Midbrain (tissue), 1 donor: ENCODE data around the gene CMIP.

Source experiments
- DNase-seq: peaks from one replicate; lab custom pipeline; 2025; lab: John Stamatoyannopoulos, UW

The CMIP gene

DNA sequence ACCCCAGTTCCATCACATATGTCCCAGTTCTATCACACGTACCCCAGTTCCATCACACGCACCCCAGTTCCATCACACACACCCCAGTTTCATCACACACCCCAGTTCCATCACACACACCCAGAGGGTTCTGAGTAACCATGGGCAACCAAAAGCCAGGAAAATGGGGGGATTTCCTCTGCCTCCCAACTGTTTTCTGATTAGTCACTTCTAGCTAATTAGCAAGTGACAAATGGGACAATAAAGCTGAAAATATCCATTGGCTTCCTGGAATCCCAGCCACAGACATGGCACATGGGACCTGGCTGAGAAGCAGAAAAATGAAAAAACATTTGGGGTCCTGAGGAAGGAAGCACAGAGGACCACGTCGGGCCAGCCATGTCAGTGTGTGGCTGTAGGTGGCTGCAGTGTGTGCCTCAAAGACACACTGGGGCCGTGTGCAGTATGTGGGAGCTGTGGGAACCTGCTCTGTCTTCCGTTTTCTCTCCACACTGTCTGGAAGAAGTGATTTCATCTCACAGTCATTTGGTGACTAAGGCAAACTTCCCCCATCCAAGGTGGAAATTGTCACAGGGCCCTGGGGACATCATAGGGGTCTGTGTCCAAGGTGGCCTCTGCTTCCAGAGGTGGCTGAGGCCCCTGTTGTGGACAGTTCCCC, 106.7 kb downstream of the CMIP start:
- no peak for DNase-seq

DNA sequence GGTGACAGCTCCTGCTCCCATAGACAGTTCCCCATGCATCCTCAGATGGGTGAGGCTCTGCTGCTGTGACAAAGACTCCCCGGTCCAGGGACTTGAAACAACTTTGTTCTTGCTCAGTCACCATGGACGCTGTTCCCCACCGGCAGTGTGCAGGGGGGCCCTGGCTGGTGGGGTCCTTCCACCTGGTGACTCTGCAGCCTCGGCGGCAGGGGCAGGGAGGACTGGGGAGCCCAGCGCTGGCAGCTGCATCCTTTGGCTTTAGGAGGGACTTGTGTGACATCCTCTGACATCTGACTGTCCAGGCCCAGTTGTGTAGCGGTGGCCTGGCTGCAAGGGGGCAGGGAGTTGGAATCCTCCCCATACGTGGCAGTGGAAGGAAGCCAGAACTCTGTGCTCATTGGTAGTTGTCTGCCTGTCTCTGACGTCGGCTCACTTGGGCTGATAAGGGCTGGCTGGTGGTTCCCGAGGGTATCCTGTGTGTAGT, 107.3 kb downstream of the CMIP start:
- no peak for DNase-seq

- DNase-seq: no peak
These were observed 108.1 kb downstream of the CMIP start for GRCh38 chr16:81552743-81553079.

DNA sequence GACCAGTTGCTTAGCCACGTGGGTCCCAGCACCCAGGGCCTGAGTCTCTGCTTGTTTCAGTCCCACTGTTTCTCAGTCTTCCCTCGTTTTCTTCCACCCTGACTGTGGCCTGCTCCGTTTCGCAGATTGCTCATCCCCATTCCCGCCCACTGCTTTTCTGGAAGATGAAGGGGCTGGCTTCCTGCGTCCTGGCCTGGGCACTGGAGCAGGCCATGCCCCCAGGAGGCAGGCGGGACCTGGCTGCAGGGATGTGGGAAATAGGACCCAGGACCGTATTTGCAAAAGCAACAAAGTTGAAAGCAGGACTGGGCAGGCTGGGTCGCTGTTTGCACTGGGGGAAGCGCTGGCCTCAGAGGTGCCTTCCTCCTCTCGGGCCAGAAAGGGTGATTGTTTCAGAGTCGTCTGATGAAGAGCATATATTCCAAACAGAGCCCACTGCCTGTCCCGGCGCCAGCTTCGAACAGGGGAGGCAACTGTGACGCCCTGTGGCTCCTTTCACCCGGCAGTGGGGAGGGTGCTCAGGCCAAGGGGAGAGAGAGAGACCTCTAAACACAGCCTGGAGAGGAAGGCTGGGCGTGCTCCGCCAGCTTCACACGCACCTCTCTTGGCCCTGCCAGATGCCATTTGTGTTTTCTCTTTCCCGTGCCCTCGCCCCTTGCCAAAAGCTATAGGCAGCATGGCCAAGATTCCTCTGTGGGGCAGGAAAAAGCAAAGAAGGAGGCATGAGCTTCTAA, 108.6 kb downstream of the CMIP start:
- no peak for DNase-seq

DNA sequence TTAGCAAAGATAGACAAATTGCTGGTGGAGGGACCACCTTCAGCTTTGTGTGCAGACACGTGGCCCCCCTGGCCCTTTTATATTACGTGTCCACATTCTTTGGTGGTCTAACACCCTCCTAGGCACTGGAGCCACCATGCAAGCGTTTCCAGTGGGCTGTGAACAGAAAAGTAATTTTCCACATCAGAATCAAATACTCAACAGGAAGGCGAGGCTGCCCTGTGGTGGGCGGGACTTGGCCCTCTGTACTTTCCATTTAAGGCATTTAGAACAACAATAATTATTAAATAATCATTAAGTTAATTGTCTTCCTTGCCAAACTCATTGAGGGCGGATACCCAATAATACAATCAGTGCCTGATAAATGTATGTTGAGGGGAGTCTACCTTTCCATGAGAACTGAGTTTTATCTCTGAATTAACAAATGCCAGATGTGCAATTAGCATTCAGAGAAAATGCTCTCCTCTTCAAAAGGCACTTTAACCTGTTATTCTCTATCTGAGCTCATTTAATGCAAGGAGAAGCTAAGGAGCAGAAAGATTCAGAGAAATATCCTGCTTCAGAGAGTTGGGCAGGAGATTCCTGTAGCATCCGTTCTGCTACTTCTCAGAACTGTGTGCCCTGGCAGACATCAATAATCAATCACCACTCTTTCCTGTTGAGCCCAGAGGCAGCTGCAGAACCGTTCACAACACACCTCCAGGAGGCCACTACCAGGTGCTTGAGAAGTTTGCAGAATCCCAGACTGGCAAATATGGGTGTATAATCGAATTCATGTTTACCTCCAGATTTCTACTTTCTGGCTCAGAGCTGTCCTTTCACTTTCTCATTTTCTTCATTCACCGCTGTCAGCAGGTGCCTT, 109.4 kb downstream of the CMIP start:
- no peak for DNase-seq

DNA sequence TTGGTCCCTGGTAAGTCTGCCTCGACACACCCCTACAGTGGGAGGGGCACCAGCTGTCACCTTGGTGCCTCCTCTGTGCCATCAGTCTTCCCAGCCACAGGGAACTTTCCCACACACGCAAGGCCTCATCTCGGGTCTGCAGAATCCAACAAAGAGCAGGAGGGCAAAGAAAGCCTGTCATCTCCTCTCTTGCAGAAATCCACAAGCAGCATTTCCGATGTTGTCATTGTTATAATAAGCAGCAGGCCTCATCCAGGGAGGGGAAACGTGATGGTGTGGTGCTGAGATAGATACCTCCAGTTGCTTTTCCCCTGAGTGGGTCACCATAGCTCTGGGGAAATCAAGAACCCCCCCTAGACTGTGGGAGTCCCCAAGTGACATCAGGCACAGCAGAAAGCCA, 110.4 kb downstream of the CMIP start:
- DNase-seq: no peak

DNA sequence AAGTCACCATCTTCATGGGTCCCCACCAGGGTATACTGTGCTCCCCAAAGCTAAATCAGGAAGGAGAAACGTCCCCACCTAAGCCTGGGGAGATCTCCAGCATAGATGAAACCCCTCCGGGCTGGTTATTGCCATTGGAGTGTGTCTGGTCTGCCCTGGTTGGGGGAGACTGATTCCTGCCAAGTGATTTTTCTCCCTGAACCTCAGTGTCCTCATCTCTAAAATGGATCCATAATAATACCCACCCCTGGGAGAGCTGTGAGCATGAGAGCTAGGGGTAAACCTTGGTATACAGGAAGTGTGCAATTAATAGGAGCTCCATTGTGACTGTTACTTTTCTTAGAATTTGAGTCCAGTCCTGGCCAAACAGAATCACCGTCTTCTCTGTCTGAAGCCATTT, 111.1 kb downstream of the CMIP start:
- DNase-seq: no peak

- no peak for DNase-seq
These were observed 112.2 kb downstream of the CMIP start for GRCh38 chr16:81556715-81557284.

DNA sequence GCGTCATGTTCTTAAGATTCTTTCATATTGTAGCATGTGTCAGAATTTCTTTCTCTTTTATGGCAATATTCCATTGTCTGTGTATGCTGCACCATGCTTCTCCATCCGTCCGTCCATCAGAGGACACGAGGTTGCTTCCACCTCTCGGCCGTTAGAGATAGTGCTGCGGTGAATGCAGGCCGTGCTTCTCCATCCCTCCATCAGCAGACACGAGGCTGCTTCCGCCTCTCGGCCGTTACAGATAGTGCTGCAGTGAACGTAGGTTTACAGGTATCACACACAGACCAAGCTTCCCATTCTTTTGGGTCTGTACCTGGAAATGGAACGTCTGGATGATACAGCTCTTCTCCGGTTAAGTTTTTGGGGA, 113.5 kb downstream of the CMIP start:
- no peak for DNase-seq

DNA sequence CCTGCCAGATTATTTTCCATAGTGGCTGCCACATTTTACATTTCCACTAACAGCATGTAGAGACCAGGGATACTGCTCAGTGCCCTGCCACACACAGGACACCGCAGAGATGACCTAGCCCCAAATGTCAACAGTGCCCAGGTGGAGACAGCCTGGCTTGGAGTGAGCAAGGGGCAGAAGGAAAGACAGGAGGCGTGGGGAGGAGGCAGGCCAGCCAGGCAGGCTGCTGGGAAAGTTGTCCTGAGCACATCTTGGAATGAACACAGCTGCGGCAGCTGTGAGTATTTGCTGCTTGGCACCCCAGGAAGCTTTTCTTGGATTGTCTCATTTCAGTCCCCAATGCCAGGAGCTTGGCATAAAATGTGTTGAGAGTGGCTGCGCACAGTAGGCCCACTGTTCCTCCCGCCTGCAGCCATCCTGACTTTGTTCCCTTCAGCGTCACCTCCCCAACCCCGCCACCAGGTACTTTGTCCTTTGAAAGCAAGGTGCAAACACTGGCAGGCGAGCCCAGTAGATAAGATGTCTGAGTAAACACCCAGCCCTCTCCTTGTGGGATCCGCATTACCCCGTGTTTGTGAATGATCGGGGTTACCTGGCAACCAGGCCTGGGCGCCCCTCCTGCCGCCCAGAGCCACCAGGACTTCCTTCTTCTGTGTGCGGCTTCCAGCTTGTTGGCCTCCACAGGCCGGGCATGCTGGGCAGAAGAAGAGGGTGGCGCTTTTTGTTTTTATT, 114.0 kb downstream of the CMIP start:
- DNase-seq: no peak

DNA sequence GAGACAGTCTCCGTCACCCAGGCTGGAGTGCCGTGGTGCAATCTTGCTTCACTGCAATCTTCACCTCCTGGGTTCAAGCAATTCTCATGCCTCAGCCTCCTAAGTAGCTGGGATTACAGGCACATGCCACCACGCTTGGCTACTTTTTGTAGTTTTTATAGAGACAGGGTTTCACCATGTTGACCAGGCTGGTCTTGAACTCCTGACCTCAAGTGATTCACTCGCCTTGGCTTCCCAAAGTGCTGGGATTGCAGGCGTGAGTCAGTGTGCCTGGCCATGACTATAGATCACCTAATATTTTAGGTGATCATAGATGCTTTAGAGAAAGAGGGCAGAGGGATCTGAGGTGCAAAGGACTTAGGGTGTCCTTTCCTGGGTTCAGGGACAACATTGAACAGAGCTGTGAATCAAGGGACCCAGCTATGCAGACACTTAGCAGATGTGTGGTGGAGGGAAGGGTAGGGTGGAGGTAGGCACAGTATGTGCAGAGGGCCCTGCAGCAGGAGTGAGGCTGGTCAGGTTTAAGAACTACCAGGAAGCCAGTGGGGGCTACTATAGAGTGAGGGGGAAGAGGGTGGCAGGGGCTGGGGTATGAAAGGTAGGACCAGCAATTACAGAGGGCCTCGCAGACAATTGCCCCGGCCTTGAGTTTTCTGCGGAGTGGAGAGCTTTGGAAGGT, 116.5 kb downstream of the CMIP start:
- DNase-seq: no peak

GRCh38 chr16:81562174-81562849, 117.7 kb downstream of the CMIP start:
- no peak for DNase-seq

DNA sequence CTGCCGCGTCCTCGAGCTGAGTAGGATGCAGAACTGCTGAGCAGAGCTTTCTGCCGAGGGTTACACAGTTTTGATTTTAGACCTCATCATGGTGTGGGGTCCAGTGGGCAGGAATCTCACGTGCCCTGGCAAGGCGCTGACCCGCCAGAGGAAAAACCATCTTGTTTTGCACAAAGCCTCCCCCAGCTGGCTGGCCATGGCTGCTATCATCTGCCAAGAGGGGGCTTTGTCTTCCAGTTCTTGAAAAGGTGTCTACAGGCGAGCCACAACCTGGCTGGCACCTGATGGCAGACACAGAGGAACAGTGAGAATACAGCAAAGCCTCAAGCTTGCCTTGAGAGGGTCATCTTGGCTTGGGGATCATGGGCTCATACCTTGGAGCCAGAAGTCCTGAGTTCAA, 118.3 kb downstream of the CMIP start:
- DNase-seq: no peak

DNA sequence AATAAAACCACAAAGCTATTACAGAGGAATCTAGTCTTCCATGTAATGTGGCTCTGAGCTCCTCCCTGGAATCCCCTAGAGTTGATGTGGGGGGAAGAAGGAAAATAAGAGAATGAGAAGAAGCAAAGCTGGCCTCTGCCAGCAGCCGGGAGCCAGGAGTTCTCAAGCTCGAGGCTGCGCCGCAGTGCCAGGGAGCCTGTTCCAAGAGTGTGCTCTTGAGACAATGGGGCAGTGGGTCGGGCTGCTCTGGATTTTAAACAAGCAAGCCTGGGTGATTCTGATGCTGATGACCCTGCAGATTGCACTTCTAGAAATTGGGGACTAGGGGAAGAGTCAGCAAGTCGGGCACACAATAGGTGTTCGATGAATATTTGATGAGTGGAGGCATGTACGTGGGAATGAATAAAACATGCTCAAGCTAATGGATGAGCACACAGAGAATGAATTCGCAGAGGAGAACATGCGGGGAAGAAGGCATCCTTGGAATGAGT, 119.9 kb downstream of the CMIP start:
- DNase-seq: peak; percentile 28

DNA sequence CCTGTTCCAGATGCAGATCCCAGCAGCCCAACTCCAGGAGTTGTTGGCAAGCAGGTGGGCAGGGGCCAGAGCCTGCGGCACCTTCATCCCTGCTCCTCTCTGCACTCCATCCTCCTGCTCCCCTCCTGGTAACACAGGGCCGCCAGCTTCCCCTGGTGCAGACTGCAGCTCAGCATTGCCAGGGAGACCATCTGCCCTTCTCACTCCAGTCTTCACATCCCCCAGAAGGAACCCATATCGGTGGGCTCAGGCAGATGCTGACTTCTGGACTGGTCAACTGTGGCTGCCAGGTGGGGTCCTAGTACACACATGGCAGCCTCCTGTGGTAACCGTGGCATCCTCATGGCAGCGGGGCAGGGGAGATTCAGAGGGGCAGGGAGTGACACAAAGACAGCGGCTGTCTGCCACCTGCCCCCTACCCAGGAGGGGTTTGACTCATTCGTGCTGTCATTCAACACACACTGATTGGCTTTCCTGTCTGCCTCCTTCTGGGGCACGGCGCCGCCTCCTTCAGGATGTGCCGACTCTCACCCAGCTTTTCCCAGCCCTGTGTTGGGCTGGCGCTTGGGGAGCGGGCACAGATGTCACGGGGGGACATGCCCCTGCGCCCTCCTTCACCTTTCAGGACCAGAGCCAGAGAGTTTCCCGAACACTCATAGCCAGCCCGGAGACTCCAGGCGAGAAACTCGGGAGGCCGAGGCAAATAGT, 120.9 kb downstream of the CMIP start:
- no peak for DNase-seq

DNA sequence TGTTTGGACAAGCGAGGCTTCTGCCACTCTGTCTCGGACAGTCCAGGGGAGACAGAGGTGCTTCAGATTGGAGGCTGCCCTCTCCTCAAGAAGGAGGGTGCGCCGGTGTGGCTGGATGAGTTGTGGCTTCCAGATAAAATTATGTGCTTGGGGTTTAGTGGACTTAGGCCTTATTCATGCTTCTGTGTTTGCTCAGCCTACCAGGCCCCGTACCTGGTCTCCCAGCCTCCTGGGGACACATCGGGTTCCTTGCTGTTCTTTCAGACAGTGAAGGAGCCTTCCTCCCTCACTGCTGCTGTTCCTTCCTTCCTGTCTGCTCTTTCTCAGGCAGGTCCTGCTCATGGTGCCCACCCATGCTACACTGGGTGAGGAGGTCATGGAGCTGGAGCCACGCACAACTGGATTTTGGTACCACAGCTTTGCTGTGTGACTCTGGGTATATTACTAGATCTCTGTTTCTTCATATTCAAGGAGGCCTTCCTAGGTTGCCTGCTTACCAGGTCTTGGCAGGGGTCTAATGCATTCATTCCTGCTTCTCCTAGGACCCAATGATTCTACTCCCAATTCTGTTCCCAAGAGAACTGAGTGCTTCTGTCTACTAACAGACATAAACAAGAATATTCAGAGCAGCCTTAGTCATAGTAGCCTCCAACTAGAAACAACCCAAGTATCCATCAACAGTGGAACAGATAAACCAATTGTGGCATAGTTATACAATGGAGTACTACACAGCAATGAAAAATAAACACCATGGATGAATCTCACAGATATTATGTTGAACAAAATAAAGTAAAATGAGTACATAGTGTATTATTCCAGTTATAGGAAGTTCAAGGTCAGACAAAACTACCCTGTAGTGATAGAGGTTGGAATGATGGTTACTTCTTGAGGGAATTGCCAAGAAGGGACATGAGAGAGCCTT, 121.7 kb downstream of the CMIP start:
- DNase-seq: no peak

GRCh38 chr16:81567087-81567486, 122.5 kb downstream of the CMIP start:
- no peak for DNase-seq

DNA sequence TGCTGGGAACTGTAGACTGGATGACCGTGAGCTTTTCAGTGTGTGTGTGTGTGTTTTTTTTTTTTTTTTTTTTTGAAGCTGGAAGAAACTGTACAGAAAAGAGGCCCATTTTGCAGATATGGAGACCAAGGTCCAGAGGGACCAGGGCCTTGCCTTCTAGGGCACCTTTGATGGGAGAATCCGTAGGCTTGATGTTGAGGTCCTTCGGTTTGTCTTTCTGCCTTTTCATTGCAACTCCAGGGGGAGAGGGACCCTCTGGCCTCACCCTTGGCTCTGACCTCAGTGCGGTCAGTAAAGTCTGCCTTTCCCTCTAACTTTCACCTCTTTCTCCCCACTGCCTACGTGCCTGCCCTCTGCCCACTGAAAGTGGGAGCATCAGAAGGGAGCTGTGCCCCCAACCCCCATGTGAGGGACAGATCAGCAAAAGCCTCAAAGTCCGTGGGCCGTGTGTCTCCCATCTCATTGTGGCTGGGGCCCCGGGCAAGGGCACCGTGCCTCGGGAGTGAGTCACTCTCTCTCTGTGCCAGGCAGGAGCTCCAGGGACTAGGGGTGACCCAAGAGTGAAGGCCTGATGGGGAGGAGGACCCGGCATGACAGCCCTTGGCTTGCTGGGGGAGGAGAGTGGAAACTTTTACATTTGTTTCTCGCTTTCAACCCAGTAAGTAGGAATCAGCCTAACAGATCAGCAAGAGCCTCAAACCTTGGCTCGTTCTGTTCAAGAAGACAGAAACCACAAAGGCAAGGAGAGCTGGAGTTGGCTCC, 123.6 kb downstream of the CMIP start:
- no peak for DNase-seq
